ENCODE data around the gene SBF2.

SBF2 gene

DNA sequence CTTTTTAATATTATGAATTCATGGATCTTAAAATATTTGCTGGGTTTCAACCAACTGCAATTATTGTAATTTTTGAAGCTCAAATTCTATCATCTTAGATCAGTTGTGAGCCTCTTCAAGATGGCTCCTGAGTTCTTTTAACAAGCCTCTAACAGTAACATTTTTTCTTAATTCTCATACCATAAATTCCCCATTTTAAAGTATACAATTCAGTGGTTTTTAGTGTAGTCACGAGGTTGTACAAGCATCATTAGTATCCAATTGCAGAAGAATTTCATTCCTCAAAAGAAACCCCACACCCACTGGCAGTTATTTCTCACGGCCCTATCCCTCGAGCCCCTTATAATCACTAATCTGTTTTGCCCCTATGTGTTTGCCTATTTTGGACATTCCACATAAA is 270.8 kb downstream of the SBF2 start:
- no peak overlapping the region for H3K27ac ChIP-seq (ENCODE audit: low read depth, low read length)
- no peaks in the 10 kb centered on the region for H3K9me3 ChIP-seq (ENCODE audit: control insufficient read depth, insufficient read depth, low read length)
- H3K27me3 ChIP-seq (ENCODE audit: control insufficient read depth, insufficient read depth, low read length) = no peaks in the 10 kb centered on the region
- H3K36me3 ChIP-seq (ENCODE audit: control insufficient read depth, insufficient read depth, low read length) = no peaks in the 10 kb centered on the region
- H3K4me1 ChIP-seq (ENCODE audit: control insufficient read depth, insufficient read depth, low read length) = peaks cover 36% of the 10 kb centered on the region
- no peak overlapping the region for H3K9ac ChIP-seq (ENCODE audit: low read depth, low read length)
- no peak overlapping the region for H3K4me3 ChIP-seq (ENCODE audit: low read depth, low read length)

DNA sequence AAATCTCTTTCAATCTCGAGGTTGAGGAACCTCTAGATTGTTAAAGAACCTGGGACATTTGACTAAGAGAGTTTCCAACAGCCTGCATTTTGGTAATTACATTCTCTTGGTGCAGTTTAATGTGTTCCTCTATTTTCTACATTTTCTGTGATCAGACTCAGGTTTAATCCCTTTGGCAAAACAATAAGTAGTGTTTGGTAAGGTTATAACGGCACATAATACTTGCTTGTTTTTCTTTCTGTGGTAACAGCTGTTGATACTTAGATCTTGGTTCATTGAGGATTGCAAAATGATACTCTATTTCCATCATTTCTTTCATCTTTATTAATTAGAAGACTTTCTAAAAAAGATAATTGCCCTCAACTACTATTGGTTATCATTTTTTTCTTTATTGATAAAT is 271.3 kb downstream of the SBF2 start:
- no peak overlapping the region for H3K4me3 ChIP-seq (ENCODE audit: low read depth, low read length)
- H3K27ac ChIP-seq (ENCODE audit: low read depth, low read length) = no peak overlapping the region
- H3K9me3 ChIP-seq (ENCODE audit: control insufficient read depth, insufficient read depth, low read length) = no peaks in the 10 kb centered on the region
- no peaks in the 10 kb centered on the region for H3K27me3 ChIP-seq (ENCODE audit: control insufficient read depth, insufficient read depth, low read length)
- H3K9ac ChIP-seq (ENCODE audit: low read depth, low read length) = no peak overlapping the region
- peaks cover 36% of the 10 kb centered on the region for H3K4me1 ChIP-seq (ENCODE audit: control insufficient read depth, insufficient read depth, low read length)
- no peaks in the 10 kb centered on the region for H3K36me3 ChIP-seq (ENCODE audit: control insufficient read depth, insufficient read depth, low read length)

DNA sequence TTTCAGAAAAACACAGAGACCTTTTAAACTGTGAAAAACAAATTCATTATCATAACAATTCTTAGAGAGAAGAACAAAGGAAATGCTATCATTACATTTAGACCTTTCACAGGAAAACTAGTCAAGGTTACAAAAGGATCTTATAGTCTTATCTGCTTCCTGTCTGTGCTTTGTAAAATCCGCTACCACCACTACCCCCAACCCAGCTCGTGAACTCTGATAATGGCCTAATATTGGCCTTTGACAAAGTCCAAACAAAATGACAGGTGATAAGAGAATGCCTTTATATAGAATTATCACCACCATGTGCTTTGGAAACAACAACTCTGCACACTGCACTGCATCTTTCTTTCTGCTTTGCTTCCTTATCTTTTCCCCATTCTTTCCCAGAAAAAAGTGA is 272.5 kb downstream of the SBF2 start:
- Histone ChIP-seq H3K4me3 (ENCODE audit: low read depth, low read length) (peak overlapping the region; percentile 6; the same call in 1 of the 2 replicates), H3K9me3 (ENCODE audit: control insufficient read depth, insufficient read depth, low read length) (no peaks in the 10 kb centered on the region), H3K27ac (ENCODE audit: low read depth, low read length) (peak overlapping the region; percentile 46), H3K36me3 (ENCODE audit: control insufficient read depth, insufficient read depth, low read length) (no peaks in the 10 kb centered on the region), H3K4me1 (ENCODE audit: control insufficient read depth, insufficient read depth, low read length) (peaks cover 36% of the 10 kb centered on the region), H3K27me3 (ENCODE audit: control insufficient read depth, insufficient read depth, low read length) (no peaks in the 10 kb centered on the region), H3K9ac (ENCODE audit: low read depth, low read length) (no peak overlapping the region)

DNA sequence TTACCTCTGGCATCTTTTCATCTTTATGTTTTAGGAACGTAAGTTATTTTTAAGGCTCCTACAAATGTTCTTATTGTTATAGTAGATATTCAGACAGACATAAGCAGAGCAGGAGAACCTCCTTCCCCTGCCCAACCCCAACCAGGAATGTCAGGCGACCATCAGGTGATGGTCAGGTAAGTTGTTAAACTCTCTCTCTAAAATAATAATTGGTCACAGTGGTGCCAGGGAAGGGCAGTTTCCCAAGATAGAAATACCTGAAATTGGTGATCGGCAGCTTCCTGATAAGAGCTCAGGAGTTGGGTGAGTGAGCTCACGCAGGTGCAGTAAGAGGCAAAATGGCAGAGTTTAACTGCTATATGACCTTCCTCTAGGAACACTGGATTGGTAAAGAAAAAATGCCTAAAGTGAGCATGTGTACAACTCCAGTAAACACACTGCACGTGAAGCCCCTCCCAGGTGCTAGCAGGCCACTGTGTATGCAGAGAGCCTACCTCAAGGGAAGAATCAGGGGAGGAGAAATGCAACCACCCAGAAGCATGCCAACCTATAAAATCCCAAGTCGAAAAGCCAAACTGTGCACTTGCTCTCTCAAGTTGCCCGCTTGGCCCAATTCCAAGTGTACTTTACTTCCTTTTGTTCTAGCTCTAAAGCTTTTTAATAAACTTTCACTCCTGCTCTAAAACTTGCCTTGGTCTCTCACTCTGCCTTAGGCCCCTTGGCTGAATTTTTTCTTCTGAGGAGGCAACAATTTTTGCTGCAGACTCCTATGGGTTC is 273.9 kb downstream of the SBF2 start:
- no peaks in the 10 kb centered on the region for H3K9me3 ChIP-seq (ENCODE audit: control insufficient read depth, insufficient read depth, low read length)
- peaks cover 36% of the 10 kb centered on the region for H3K4me1 ChIP-seq (ENCODE audit: control insufficient read depth, insufficient read depth, low read length)
- no peaks in the 10 kb centered on the region for H3K36me3 ChIP-seq (ENCODE audit: control insufficient read depth, insufficient read depth, low read length)
- no peaks in the 10 kb centered on the region for H3K27me3 ChIP-seq (ENCODE audit: control insufficient read depth, insufficient read depth, low read length)
- H3K27ac ChIP-seq (ENCODE audit: low read depth, low read length) = peak overlapping the region; percentile 57
- H3K4me3 ChIP-seq (ENCODE audit: low read depth, low read length) = no peak overlapping the region
- H3K9ac ChIP-seq (ENCODE audit: low read depth, low read length) = no peak overlapping the region

DNA sequence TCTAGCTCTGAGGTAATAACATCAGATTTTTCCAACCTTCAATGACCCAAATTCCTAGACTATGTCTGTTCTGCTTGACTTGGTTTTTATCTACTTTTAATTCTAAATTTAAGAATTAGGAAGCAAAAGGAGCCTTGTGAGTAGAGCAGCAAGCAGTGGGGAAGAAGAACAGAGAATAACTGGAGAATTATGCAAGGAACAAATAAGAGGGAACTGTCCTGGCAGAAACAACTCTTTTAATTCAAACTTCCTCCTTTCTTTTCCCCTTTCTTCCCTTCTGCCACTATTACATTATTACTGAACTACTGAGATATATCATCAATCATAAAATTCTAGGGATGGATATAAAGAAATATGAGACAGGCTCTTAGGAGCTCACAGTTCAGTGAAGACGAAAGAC is 276.1 kb downstream of the SBF2 start:
- H3K27ac ChIP-seq (ENCODE audit: low read depth, low read length) = no peak overlapping the region
- no peaks in the 10 kb centered on the region for H3K9me3 ChIP-seq (ENCODE audit: control insufficient read depth, insufficient read depth, low read length)
- no peak overlapping the region for H3K4me3 ChIP-seq (ENCODE audit: low read depth, low read length)
- no peaks in the 10 kb centered on the region for H3K36me3 ChIP-seq (ENCODE audit: control insufficient read depth, insufficient read depth, low read length)
- H3K4me1 ChIP-seq (ENCODE audit: control insufficient read depth, insufficient read depth, low read length) = peaks cover 38% of the 10 kb centered on the region
- no peaks in the 10 kb centered on the region for H3K27me3 ChIP-seq (ENCODE audit: control insufficient read depth, insufficient read depth, low read length)
- no peak overlapping the region for H3K9ac ChIP-seq (ENCODE audit: low read depth, low read length)

DNA sequence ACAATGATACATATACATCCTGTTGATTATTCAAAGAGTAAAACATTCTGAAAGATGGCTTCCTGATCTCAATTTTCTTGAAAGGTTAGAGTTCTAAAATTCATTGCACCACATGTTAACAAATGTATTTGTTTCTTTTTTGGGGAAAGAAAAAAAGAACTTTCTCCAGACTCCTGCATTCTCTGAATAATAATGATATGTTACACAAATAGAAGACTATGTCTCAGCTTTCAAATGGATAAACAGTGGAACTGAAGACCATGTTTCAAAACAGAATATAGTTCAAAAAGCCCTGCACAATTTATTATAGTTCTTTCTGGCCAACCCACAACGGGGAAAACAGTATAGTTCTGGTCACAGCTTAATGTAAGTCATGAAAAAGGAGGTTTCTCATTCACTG is 277.0 kb downstream of the SBF2 start:
- Histone ChIP-seq H3K36me3 (ENCODE audit: control insufficient read depth, insufficient read depth, low read length) (no peaks in the 10 kb centered on the region), H3K9ac (ENCODE audit: low read depth, low read length) (no peak overlapping the region), H3K9me3 (ENCODE audit: control insufficient read depth, insufficient read depth, low read length) (no peaks in the 10 kb centered on the region; the same call in 1 of the 2 replicates), H3K4me1 (ENCODE audit: control insufficient read depth, insufficient read depth, low read length) (peaks cover 37% of the 10 kb centered on the region), H3K27me3 (ENCODE audit: control insufficient read depth, insufficient read depth, low read length) (no peaks in the 10 kb centered on the region), H3K27ac (ENCODE audit: low read depth, low read length) (no peak overlapping the region), H3K4me3 (ENCODE audit: low read depth, low read length) (no peak overlapping the region)

DNA sequence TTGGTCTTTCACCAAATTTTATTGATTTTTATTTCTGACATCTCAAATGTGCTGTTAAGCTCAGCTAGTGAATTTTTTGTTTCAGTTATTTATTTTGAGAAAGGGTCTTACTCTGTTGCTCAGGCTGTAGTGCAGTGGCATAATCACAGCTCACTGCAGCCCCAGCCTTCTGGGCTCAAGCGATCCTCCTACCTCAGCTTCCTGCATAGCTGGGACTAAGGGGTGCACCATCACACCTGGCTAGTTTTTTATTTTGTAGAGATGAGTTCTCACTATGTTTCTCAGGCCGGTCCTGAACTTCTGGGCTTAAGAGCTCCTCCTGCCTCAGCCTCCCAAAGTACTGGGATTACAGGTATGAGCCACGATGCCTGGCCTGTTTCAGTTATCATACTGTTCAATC is 282.0 kb downstream of the SBF2 start:
- no peaks in the 10 kb centered on the region for H3K36me3 ChIP-seq (ENCODE audit: control insufficient read depth, insufficient read depth, low read length)
- peaks cover 19% of the 10 kb centered on the region for H3K9me3 ChIP-seq (ENCODE audit: control insufficient read depth, insufficient read depth, low read length)
- H3K27me3 ChIP-seq (ENCODE audit: control insufficient read depth, insufficient read depth, low read length) = no peaks in the 10 kb centered on the region
- H3K4me1 ChIP-seq (ENCODE audit: control insufficient read depth, insufficient read depth, low read length) = peaks cover 7% of the 10 kb centered on the region; the same call in 1 of the 2 replicates
- H3K27ac ChIP-seq (ENCODE audit: low read depth, low read length) = no peak overlapping the region
- H3K4me3 ChIP-seq (ENCODE audit: low read depth, low read length) = no peak overlapping the region
- no peak overlapping the region for H3K9ac ChIP-seq (ENCODE audit: low read depth, low read length)

DNA sequence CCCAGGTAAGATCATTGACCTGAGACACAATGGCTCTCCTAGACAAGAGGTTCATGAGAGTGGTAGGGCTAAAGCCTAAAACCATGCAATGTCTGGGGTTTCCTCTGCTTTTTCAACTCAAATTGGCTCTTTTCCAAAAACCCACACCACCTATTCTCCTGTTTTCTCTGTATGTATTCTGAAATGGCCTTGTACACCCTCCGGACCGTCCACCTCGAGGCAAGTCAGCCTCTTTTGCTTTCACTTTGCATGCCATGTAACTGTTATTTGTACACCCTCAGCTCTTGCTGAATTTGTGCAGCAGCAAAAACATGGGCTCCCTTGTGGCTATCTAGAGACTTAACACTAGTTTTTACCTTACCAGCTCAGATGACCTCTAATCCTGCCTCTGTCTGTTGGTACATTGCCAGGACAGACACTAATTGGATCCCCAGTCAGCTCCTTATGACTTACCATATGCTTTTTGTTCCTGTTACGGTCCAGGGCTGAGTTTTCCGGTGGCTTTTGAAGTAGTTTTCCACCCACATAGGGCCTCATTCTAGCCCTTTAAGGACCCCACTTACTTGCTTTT is 288.0 kb downstream of the SBF2 start:
- Histone ChIP-seq H3K9me3 (ENCODE audit: control insufficient read depth, insufficient read depth, low read length) (peaks cover 23% of the 10 kb centered on the region), H3K36me3 (ENCODE audit: control insufficient read depth, insufficient read depth, low read length) (0 out of 2 replicates have a peak, but pooled peaks cover 5% of the 10 kb centered on the region), H3K4me3 (ENCODE audit: low read depth, low read length) (no peak overlapping the region), H3K27ac (ENCODE audit: low read depth, low read length) (no peak overlapping the region), H3K27me3 (ENCODE audit: control insufficient read depth, insufficient read depth, low read length) (no peaks in the 10 kb centered on the region), H3K9ac (ENCODE audit: low read depth, low read length) (no peak overlapping the region), H3K4me1 (ENCODE audit: control insufficient read depth, insufficient read depth, low read length) (peaks cover 21% of the 10 kb centered on the region)

DNA sequence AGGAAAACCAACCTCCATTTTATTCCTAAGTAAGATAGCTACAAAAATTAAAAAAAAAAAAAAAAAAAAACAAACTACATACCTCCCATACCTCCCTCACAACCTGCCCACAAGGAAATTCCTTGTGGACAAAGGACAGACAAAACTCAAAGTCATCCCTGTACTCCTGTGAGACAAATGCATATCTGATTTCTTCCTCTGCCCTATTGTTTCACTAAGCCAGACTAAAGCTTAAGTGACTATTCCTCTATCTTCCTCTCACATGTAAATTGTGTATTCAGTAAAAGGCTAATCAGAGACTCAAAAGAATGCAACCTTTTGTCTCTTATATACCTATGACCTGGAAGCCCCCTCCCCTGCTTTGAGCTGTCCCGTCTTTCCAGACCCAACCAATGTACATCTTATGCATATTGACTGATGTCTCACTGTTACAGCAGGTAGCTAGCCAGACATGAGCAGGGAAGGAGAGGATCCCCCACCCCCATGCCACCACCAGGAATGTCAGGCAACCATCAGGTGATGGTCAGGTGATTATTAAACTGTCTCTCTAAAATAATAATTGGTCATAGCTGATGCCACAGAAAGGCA is 289.4 kb downstream of the SBF2 start:
- Histone ChIP-seq H3K4me1 (ENCODE audit: control insufficient read depth, insufficient read depth, low read length) (peaks cover 21% of the 10 kb centered on the region), H3K27ac (ENCODE audit: low read depth, low read length) (peak overlapping the region; percentile 33), H3K36me3 (ENCODE audit: control insufficient read depth, insufficient read depth, low read length) (0 out of 2 replicates have a peak, but pooled peaks cover 5% of the 10 kb centered on the region), H3K9me3 (ENCODE audit: control insufficient read depth, insufficient read depth, low read length) (peaks cover 19% of the 10 kb centered on the region), H3K4me3 (ENCODE audit: low read depth, low read length) (no peak overlapping the region), H3K9ac (ENCODE audit: low read depth, low read length) (no peak overlapping the region), H3K27me3 (ENCODE audit: control insufficient read depth, insufficient read depth, low read length) (no peaks in the 10 kb centered on the region)

DNA sequence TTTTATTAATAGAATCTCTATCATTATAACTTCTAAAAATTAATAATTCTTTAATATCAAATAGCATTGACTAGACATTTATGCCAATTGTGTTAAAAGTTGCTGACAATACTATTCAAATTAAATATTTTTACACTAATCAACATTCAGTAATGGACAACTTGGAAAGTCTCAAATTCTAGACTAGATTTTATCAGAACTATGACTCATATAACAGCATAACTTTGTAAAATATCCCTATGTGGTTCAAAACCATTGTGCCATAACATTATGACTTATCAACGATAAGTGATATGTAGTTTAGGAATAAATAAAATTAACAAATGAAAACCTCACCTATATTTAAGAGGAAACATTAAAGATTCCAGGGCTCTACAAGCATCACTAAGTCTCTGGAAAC is 291.8 kb downstream of the SBF2 start:
- 0 out of 2 replicates have a peak, but pooled peaks cover 5% of the 10 kb centered on the region for H3K36me3 ChIP-seq (ENCODE audit: control insufficient read depth, insufficient read depth, low read length)
- no peak overlapping the region for H3K4me3 ChIP-seq (ENCODE audit: low read depth, low read length)

DNA sequence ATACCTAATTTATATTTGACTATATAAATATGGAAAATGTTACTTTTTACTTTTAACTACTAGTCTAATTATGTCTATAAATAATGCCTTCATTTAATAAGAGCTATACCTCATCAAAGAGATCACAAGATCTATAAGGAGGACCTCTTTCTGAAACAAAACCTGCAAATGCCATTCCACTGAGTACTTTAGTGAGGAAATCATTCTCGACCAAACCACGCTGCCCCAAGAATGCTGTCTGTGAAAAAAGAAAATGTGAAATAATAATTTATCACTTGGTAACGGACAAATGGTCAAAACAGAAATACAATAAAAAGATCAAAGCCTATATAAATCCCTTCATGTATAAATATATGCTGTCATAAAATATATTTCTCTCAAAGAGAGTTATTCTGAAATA is 301.7 kb downstream of the SBF2 start:
- H3K4me1 ChIP-seq (ENCODE audit: control insufficient read depth, insufficient read depth, low read length) = no peaks in the 10 kb centered on the region
- no peak overlapping the region for H3K4me3 ChIP-seq (ENCODE audit: low read depth, low read length)
- H3K36me3 ChIP-seq (ENCODE audit: control insufficient read depth, insufficient read depth, low read length) = 0 out of 2 replicates have a peak, but pooled peaks cover 9% of the 10 kb centered on the region
- H3K9ac ChIP-seq (ENCODE audit: low read depth, low read length) = no peak overlapping the region
- H3K27me3 ChIP-seq (ENCODE audit: control insufficient read depth, insufficient read depth, low read length) = no peaks in the 10 kb centered on the region
- H3K27ac ChIP-seq (ENCODE audit: low read depth, low read length) = no peak overlapping the region
- no peaks in the 10 kb centered on the region for H3K9me3 ChIP-seq (ENCODE audit: control insufficient read depth, insufficient read depth, low read length)

More for the DNA sequence above, 291.8 kb downstream of the SBF2 start:
- Histone ChIP-seq H3K4me1 (ENCODE audit: control insufficient read depth, insufficient read depth, low read length) (peaks cover 21% of the 10 kb centered on the region), H3K27ac (ENCODE audit: low read depth, low read length) (no peak overlapping the region), H3K27me3 (ENCODE audit: control insufficient read depth, insufficient read depth, low read length) (no peaks in the 10 kb centered on the region), H3K9me3 (ENCODE audit: control insufficient read depth, insufficient read depth, low read length) (peaks cover 6% of the 10 kb centered on the region; the same call in 1 of the 2 replicates), H3K9ac (ENCODE audit: low read depth, low read length) (no peak overlapping the region)
